ENCODE results near the gene ZNF91. TPM values are rescaled to one million over a fixed set of nuclear protein-coding genes. Genes with fewer than 3 reads are reported as not detected.
"Not testable (repeated sequence)": the region's sequence is repeated elsewhere in the genome, so short reads cannot be mapped to it uniquely, and the experiment has no call there.

ZNF91 gene
- total and polyA plus RNA-seq, 11 donors, result 9.5 to 302 (median 147) TPM

DNA sequence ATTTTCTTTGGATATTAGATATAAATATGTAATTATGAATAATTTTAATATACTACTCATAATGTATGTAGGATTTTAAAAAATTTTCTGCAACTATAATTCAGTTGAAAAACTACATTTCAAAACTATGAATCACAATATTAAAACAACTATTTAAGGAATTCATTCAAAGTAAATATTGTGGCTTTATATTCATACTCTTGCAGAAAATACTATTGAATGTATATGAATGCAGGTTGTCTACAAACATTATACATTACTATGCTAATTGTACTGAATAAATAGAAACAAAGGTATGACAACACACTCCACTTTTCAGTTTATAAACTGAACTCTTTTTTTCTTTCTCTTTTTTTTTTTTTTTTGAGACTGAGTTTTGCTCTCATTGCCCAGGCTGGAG, 14.2 kb downstream of the ZNF91 start:
- DNase-seq (no peak), ATAC-seq (no peak)
- TF ChIP-seq, protein P1, sequence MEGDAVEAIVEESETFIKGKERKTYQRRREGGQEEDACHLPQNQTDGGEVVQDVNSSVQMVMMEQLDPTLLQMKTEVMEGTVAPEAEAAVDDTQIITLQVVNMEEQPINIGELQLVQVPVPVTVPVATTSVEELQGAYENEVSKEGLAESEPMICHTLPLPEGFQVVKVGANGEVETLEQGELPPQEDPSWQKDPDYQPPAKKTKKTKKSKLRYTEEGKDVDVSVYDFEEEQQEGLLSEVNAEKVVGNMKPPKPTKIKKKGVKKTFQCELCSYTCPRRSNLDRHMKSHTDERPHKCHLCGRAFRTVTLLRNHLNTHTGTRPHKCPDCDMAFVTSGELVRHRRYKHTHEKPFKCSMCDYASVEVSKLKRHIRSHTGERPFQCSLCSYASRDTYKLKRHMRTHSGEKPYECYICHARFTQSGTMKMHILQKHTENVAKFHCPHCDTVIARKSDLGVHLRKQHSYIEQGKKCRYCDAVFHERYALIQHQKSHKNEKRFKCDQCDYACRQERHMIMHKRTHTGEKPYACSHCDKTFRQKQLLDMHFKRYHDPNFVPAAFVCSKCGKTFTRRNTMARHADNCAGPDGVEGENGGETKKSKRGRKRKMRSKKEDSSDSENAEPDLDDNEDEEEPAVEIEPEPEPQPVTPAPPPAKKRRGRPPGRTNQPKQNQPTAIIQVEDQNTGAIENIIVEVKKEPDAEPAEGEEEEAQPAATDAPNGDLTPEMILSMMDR (IDR thresholded peaks at IDR 0.05), result no peak
- TF ChIP-seq POLR2A (IDR thresholded peaks at IDR 0.05), result no peak
- H3K27me3 ChIP-seq, result no peaks in the 10 kb centered on the region
- peaks cover 0 to 95% (median 6%) of the 10 kb centered on the region in 12 donors for H3K9me3 ChIP-seq
- H3K27ac ChIP-seq, result peak overlapping the region in 10 of 12 donors; percentile 29 to 82 (median 71)
- H3K4me1 ChIP-seq, result peaks cover 0 to 62% (median 22%) of the 10 kb centered on the region in 12 donors
- H3K4me3 ChIP-seq, result no peak overlapping the region
- H3K36me3 ChIP-seq, result peaks cover 0 to 42% (median 22%) of the 10 kb centered on the region in 9 donors
- intact Hi-C loops (cut with DNase I), result no loop called here

DNA sequence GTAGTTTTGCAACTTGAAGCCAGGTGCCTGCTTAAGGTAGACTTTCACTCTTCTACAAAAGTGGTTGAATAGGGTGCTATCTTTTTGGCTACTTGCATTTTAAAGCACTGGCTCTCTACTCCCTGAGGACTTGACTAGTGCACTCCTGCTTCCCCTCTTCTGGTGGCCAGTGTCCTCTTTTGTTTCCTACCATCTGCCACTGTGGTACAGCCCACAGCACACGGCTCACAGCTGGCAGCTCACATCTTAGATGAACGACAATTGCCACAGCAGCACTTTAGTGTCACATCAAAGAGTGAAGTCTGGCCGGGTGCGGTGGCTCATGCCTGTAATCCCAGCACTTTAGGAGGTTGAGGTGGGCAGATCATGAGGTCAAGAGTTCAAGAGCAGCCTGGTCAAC, 15.6 kb downstream of the ZNF91 start:
- Histone ChIP-seq H3K9me3 (peaks cover 0 to 95% (median 6%) of the 10 kb centered on the region in 12 donors), H3K4me1 (peaks cover 0 to 52% (median 20%) of the 10 kb centered on the region in 12 donors), H3K4me3 (peak overlapping the region in 8 of 12 donors; percentile 6 to 25 (median 12)), H3K27ac (peak overlapping the region; percentile 7 to 82 (median 68)), H3K36me3 (peaks cover 0 to 36% (median 20%) of the 10 kb centered on the region in 9 donors)
- WGBS, 4 donors, result 43 to 61% (median 51%) methylated on average over 4 of the region's 4 CpGs
- ATAC-seq (peak; percentile 41 to 53 (median 46)), DNase-seq (peak in 1 of 5 donors; percentile 52)
- intact Hi-C loops (cut with DNase I); H3K27me3 ChIP-seq: not testable (repeated sequence)

DNA sequence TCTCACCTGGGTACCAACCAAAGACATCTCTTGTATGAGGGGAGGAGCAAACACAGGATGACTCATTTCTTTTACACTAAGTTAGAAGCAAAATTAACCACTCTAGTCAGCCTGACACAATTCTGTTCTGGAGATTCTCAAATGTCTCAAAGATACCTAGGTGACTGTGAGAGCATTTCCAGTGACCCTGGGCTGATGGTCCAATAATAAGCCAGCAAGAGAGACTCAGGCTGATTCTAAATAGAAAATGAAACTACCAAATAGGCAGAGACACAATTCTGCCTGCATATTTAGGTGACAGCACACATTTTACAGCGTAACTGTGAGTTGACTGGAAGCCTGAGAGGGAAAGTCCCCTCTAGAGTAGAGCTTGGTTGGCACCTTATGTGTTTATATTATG, 16.3 kb downstream of the ZNF91 start:
- Histone ChIP-seq H3K27ac (peak overlapping the region; percentile 7 to 82 (median 68)), H3K27me3 (no peaks in the 10 kb centered on the region), H3K9me3 (peaks cover 0 to 93% (median 6%) of the 10 kb centered on the region in 12 donors), H3K4me3 (peak overlapping the region in 5 of 12 donors; percentile 6 to 25 (median 13)), H3K4me1 (peaks cover 0 to 52% (median 20%) of the 10 kb centered on the region in 12 donors), H3K36me3 (peaks cover 0 to 36% (median 17%) of the 10 kb centered on the region in 9 donors)
- WGBS, 4 donors, result 39 to 63% (median 49%) methylated on average over 1 of the region's 1 CpG
- TF ChIP-seq, protein P1 (IDR thresholded peaks at IDR 0.05), result no peak
- TF ChIP-seq POLR2A (IDR thresholded peaks at IDR 0.05), result no peak
- ATAC-seq, result peak; percentile 49 to 83 (median 76)
- DNase-seq, result no peak
- intact Hi-C loops (cut with DNase I), result no loop called here

DNA sequence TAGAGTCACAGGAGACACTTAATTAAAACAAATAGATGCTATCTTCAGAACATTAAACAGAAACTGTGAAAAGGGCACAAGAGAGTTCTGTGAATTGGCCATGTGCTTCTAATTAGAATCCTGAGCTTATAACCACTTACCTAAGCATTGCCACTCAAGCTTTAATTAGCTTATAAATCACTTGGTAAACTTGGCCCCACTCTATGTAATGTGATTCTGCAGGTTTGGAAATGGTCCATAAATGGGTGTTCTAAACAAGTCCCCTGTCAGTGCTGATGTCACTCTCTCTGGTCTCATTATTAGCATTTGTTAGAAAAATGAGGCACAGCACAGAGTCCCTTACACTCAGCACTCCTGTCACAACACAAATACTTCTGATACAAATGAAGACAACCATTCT, 18.0 kb downstream of the ZNF91 start:
- H3K4me1 ChIP-seq, result peaks cover 0 to 60% (median 20%) of the 10 kb centered on the region in 12 donors
- DNase-seq, result no peak
- no peak overlapping the region for H3K4me3 ChIP-seq
- H3K36me3 ChIP-seq, result peaks cover 0 to 40% (median 22%) of the 10 kb centered on the region in 9 donors
- no peak for TF ChIP-seq POLR2A (IDR thresholded peaks at IDR 0.05)
- TF ChIP-seq, protein P1 (IDR thresholded peaks at IDR 0.05), result no peak
- H3K9me3 ChIP-seq, result peaks cover 0 to 88% (median 0%) of the 10 kb centered on the region in 12 donors
- H3K27me3 ChIP-seq, result no peaks in the 10 kb centered on the region
- H3K27ac ChIP-seq, result peak overlapping the region; percentile 41 to 82 (median 66)
- ATAC-seq, result peak; percentile 44 to 71 (median 57)
- intact Hi-C loops (cut with DNase I), result no loop called here

DNA sequence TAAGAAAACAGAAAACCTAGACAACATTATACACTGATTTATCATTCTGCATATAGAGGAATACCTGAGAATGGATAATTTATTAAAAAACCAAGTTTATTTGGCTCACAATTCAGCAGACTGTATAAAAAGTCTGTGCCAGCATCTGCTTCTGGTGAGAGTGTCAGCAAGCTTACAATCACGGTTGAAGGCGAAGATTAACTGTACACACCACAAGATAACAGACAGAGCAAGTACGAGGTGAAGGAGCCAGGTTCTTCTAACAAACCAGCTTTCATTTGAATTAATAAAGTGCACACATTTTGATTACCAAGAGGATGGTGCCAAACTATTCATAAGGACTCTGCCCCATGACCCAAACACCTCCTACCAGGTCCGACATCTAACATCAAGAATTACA, 28.8 kb downstream of the ZNF91 start:
- no peaks in the 10 kb centered on the region for H3K4me1 ChIP-seq
- TF ChIP-seq, protein P1 (IDR thresholded peaks at IDR 0.05), result no peak
- no peak for TF ChIP-seq POLR2A (IDR thresholded peaks at IDR 0.05)
- H3K36me3 ChIP-seq, result peaks cover 4 to 89% (median 44%) of the 10 kb centered on the region in 9 donors
- no peak overlapping the region for H3K4me3 ChIP-seq
- ATAC-seq, result peak in 1 of 4 donors; percentile 41
- H3K27me3 ChIP-seq, result no peaks in the 10 kb centered on the region
- no peak overlapping the region for H3K27ac ChIP-seq
- intact Hi-C loops (cut with DNase I), result no loop called here
- H3K9me3 ChIP-seq, result peaks cover 4 to 87% (median 51%) of the 10 kb centered on the region in 12 donors
- no peak for DNase-seq
- WGBS, 4 donors, result 54 to 72% (median 60%) methylated on average over 4 of the region's 4 CpGs

DNA sequence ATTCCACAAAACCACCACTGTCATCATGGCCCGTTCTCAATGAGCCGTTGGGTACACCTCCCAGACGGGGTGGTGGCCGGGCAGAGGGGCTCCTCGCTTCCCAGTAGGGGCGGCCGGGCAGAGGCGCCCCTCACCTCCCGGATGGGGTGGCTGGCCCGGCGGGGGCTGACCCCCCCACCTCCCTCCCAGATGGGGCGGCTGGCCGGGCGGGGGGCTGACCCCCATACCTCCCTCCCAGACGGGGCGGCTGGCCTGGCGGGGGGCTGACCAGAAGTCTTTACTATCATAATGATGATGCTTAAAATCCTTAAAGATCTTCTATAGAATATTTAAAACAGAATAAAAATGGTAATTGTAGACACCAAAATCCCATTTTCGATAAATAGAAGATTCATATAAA, 29.2 kb downstream of the ZNF91 start:
- H3K27me3 ChIP-seq; H3K27ac ChIP-seq; intact Hi-C loops (cut with DNase I); ATAC-seq; H3K4me3 ChIP-seq; H3K4me1 ChIP-seq; DNase-seq: not testable (repeated sequence)
- peaks cover 4 to 89% (median 42%) of the 10 kb centered on the region in 9 donors for H3K36me3 ChIP-seq
- H3K9me3 ChIP-seq, result peaks cover 4 to 90% (median 55%) of the 10 kb centered on the region in 12 donors
- 96 to 98% (median 97%) methylated on average over 15 to 18 of the region's 18 CpGs for whole genome bisulfite sequencing, 4 donors
